ENCODE measurements around the gene GRK2. TPM values are rescaled to one million over a fixed set of nuclear protein-coding genes. Genes with fewer than 3 reads are reported as not detected.
"Not testable (repeated sequence)": the region's sequence is repeated elsewhere in the genome, so short reads cannot be mapped to it uniquely, and the experiment has no call there.

Gene GRK2
- total RNA-seq, 1 donor from 2014 or later, result 27.7 TPM

DNA sequence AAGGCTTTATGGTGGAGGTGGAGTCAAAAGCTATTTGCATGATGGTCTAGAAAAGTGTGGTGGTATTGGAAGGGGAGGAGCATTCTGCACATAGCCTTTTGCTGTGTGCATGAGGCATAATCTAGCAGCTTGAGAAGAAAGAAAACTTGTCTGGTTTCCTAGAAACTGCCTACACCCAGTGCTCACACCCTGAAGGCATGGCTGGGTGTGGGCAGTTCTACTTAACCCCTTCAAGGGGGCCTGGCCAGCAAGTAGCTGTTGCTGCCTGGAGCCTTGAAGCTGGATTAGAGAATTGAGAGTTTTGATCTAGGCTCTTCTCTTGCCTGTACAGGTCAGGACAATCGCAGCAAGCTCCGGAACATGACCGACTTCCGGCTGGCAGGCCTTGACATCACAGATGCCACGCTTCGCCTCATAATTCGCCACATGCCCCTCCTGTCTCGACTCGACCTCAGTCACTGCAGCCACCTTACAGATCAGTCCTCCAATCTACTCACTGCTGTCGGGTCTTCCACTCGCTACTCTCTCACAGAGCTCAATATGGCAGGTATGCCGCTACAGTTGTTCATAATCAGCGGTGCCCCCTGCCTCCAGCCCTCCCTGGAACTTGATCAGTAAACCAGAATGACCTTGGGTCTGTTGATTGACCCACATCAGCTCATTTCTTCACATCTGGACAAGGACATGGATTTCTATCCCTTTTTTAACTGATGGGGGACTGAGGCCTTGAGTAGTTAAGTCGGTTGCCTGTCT is 12.2 kb upstream of the GRK2 start:
- Histone ChIP-seq H3K9ac (ENCODE audit: low read depth in 1 of 3, low read length in 3 of 3) (peak overlapping the region in 1 of 3 donors; percentile 25), H3K27ac (ENCODE audit: low read depth, low read length) (no peak overlapping the region), H3K36me3 (ENCODE audit: control insufficient read depth in 3 of 3, insufficient read depth in 3 of 3, low read length in 3 of 3) (peaks cover 62 to 81% (median 79%) of the 10 kb centered on the region in 3 donors), H3K4me1 (ENCODE audit: control insufficient read depth in 3 of 3, insufficient read depth in 3 of 3, low read length in 3 of 3) (peaks cover 3 to 4% (median 4%) of the 10 kb centered on the region in 3 donors), H3K9me3 (ENCODE audit: control insufficient read depth in 3 of 3, low read length in 3 of 3) (no peaks in the 10 kb centered on the region), H3K4me3 (ENCODE audit: low read length in 3 of 3) (no peak overlapping the region), H3K27me3 (ENCODE audit: control insufficient read depth in 3 of 3, insufficient read depth in 3 of 3, low read length in 3 of 3) (no peaks in the 10 kb centered on the region)

DNA sequence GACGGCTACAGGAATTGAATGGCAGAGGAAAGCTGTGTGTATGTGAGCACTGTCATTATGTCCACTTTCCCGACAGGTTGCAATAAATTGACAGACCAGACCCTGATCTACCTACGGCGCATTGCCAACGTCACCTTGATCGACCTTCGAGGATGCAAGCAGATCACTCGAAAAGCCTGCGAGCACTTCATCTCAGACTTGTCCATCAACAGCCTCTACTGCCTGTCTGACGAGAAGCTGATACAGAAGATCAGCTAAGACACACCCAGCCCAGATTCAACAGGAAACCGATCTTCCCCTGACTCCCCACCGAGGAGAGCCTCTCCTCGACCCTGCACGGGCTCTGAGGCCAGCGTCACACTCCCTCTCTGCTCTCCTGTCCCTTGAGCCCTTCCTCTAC is 11.5 kb upstream of the GRK2 start:
- H3K27ac ChIP-seq (ENCODE audit: low read depth, low read length), result no peak overlapping the region
- peak overlapping the region in 1 of 3 donors; percentile 25 for H3K9ac ChIP-seq (ENCODE audit: low read depth in 1 of 3, low read length in 3 of 3)
- no peak overlapping the region for H3K4me3 ChIP-seq (ENCODE audit: low read length in 3 of 3)
- H3K9me3 ChIP-seq (ENCODE audit: control insufficient read depth in 3 of 3, low read length in 3 of 3), result no peaks in the 10 kb centered on the region
- H3K27me3 ChIP-seq (ENCODE audit: control insufficient read depth in 3 of 3, insufficient read depth in 3 of 3, low read length in 3 of 3), result no peaks in the 10 kb centered on the region
- peaks cover 62 to 73% (median 73%) of the 10 kb centered on the region in 3 donors for H3K36me3 ChIP-seq (ENCODE audit: control insufficient read depth in 3 of 3, insufficient read depth in 3 of 3, low read length in 3 of 3)
- no peaks in the 10 kb centered on the region for H3K4me1 ChIP-seq (ENCODE audit: control insufficient read depth in 3 of 3, insufficient read depth in 3 of 3, low read length in 3 of 3)

DNA sequence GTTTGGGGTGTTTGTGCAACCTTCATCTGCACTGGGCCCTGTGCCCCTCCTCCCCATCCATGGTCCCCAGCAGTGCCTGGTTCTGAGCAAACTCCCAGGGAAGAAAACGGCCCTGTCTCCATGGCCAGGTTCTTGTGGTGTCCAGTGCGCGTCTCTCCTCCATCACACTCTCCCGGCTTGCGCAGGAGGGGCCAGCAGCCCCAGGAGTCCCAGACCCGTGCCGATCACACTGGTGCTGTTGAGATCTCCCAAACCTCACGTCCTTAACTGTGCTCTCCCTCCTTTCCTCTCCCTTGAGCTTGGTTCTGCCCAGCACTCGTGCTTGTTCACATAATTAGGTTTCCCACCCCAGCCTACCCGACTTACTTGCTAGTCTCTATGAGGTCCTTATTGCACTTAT is 10.9 kb upstream of the GRK2 start:
- H3K9me3 ChIP-seq (ENCODE audit: control insufficient read depth in 3 of 3, low read length in 3 of 3), result no peaks in the 10 kb centered on the region
- no peak overlapping the region for H3K27ac ChIP-seq (ENCODE audit: low read depth, low read length)
- H3K9ac ChIP-seq (ENCODE audit: low read depth in 1 of 3, low read length in 3 of 3), result no peak overlapping the region

DNA sequence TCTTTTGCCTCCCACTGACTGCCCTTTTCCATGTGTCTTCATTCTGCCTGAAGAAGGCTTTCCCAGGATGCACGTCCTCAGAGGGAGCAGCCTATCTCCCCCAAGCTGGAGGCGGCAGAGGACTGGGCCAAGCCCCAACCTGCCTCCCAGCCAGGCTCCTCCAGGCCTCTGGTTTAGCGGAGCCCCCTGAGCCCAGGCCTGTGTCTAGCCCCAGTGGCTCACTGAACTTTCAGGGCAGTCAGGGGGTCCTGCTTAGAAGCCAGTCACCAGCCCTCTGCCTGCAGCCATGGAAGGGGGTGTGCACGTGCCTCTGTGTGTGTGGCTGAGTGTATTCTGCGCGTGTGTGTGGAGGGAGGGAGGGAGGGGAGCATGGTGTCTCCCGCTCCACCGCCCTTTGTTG is 10.4 kb upstream of the GRK2 start:
- Histone ChIP-seq H3K36me3 (ENCODE audit: control insufficient read depth in 3 of 3, insufficient read depth in 3 of 3, low read length in 3 of 3) (peaks cover 51 to 62% (median 62%) of the 10 kb centered on the region in 3 donors), H3K9me3 (ENCODE audit: control insufficient read depth in 3 of 3, low read length in 3 of 3) (no peaks in the 10 kb centered on the region), H3K9ac (ENCODE audit: low read depth in 1 of 3, low read length in 3 of 3) (no peak overlapping the region), H3K27me3 (ENCODE audit: control insufficient read depth in 3 of 3, insufficient read depth in 3 of 3, low read length in 3 of 3) (no peaks in the 10 kb centered on the region), H3K4me3 (ENCODE audit: low read length in 3 of 3) (no peak overlapping the region), H3K4me1 (ENCODE audit: control insufficient read depth in 3 of 3, insufficient read depth in 3 of 3, low read length in 3 of 3) (no peaks in the 10 kb centered on the region), H3K27ac (ENCODE audit: low read depth, low read length) (no peak overlapping the region)

More for the DNA sequence above, 10.9 kb upstream of the GRK2 start:
- Histone ChIP-seq H3K36me3 (ENCODE audit: control insufficient read depth in 3 of 3, insufficient read depth in 3 of 3, low read length in 3 of 3) (peaks cover 56 to 68% (median 67%) of the 10 kb centered on the region in 3 donors), H3K4me3 (ENCODE audit: low read length in 3 of 3) (no peak overlapping the region), H3K4me1 (ENCODE audit: control insufficient read depth in 3 of 3, insufficient read depth in 3 of 3, low read length in 3 of 3) (no peaks in the 10 kb centered on the region), H3K27me3 (ENCODE audit: control insufficient read depth in 3 of 3, insufficient read depth in 3 of 3, low read length in 3 of 3) (no peaks in the 10 kb centered on the region)

DNA sequence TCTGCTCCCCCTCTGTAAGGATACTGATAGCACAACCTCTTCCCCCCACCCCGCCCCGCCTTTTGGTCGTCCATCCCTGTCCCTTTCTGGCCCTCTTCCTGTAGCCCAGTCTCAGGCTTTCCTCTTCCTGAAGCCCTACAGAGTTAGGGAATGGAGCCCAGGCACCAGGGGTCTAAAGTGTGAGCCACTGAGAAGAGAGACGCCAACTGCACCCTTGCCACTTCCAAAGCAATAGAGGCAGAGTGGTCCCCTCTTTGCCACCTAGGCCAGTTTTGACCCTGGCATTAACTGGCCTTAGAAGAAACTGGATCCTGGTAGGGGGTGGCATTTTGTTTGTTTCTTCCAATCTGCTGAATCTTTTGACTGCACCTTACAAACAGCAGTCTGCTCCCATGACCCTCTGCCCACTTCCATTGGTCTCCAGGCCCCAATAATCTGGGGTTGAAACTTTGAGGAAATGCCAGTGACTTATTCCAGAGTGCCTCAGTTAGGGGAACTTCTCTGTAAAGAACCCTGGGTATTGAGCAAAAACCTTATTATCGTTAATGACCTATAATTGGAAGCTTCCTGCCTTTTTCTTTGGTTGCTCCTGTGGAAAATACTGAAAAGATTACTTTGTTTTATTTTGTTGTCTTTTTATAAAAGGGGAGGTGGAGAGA is 9.7 kb upstream of the GRK2 start:
- Histone ChIP-seq H3K36me3 (ENCODE audit: control insufficient read depth in 3 of 3, insufficient read depth in 3 of 3, low read length in 3 of 3) (peaks cover 47 to 55% (median 55%) of the 10 kb centered on the region in 3 donors), H3K4me1 (ENCODE audit: control insufficient read depth in 3 of 3, insufficient read depth in 3 of 3, low read length in 3 of 3) (peaks cover 4% of the 10 kb centered on the region in 3 donors), H3K4me3 (ENCODE audit: low read length in 3 of 3) (no peak overlapping the region), H3K9ac (ENCODE audit: low read depth in 1 of 3, low read length in 3 of 3) (peak overlapping the region in 1 of 3 donors; percentile 28), H3K27me3 (ENCODE audit: control insufficient read depth in 3 of 3, insufficient read depth in 3 of 3, low read length in 3 of 3) (peaks cover 0 to 2% (median 0%) of the 10 kb centered on the region in 3 donors), H3K27ac (ENCODE audit: low read depth, low read length) (no peak overlapping the region), H3K9me3 (ENCODE audit: control insufficient read depth in 3 of 3, low read length in 3 of 3) (no peaks in the 10 kb centered on the region)

DNA sequence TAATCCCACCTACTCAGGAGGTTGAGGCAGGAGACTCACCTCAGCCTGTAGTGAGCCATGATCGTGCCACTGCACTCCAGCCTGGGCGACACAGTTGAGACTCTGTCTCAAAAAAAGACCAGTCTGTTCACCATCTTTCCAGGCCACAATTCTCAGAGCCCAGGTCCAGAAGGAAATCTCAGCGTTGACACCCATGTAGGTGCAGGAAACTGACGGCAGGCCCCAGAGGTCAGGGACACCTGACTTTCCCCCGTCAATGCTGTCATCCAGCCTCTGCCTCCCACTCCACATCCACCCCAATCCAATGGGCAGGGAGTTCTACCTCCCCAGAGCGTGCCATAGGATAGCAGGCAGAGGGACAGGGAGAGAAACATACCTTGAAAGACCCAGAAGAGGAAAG is 5.9 kb upstream of the GRK2 start:
- Histone ChIP-seq H3K9ac (ENCODE audit: low read depth in 1 of 3, low read length in 3 of 3) (no peak overlapping the region), H3K9me3 (ENCODE audit: control insufficient read depth in 3 of 3, low read length in 3 of 3) (no peaks in the 10 kb centered on the region), H3K27me3 (ENCODE audit: control insufficient read depth in 3 of 3, insufficient read depth in 3 of 3, low read length in 3 of 3) (peaks cover 0 to 2% (median 0%) of the 10 kb centered on the region in 3 donors), H3K27ac (ENCODE audit: low read depth, low read length) (no peak overlapping the region), H3K4me3 (ENCODE audit: low read length in 3 of 3) (no peak overlapping the region), H3K4me1 (ENCODE audit: control insufficient read depth in 3 of 3, insufficient read depth in 3 of 3, low read length in 3 of 3) (peaks cover 20 to 23% (median 21%) of the 10 kb centered on the region in 3 donors), H3K36me3 (ENCODE audit: control insufficient read depth in 3 of 3, insufficient read depth in 3 of 3, low read length in 3 of 3) (peaks cover 11 to 18% (median 17%) of the 10 kb centered on the region in 3 donors)

DNA sequence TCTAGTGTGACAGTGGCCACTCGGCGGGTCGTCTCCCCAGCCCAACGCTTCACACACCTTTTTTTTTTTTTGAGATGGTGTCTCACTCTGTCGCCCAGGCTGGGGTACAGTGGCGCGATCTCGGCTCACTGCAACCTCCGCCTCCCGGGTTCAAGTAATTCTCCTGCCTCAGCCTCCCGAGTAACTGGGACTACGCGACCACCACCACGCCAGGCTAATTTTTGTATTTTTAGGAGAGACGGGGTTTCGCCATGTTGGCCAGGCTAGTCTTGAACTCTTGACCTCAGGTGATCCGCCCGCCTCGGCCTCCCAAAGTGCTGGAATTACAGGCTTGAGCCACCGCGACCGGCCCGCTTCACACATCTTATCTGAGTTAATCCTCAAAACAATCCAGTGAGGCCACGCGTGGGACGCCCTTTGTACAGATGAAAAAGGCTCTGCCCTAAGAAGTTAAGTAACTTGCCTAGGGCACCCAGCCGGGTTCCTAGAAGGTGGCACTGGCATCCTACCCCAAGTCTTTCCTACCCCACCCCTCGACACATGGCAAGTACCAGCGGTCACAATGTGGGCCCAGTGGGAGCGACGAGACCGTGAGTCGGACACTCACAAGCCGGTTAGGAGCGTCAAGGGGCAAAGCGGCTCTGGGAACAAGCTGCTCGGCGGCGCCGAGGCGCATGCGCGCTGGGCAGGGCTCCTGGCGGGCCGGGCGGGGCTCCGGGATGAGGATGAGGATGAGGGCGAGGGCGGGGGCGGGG is 5.2 kb upstream of the GRK2 start:
- Histone ChIP-seq H3K4me3 (ENCODE audit: low read length in 3 of 3) (peak overlapping the region; percentile 66 to 71 (median 67)), H3K9ac (ENCODE audit: low read depth in 1 of 3, low read length in 3 of 3) (peak overlapping the region in 1 of 3 donors; percentile 72), H3K4me1 (ENCODE audit: control insufficient read depth in 3 of 3, insufficient read depth in 3 of 3, low read length in 3 of 3) (peaks cover 23 to 26% (median 25%) of the 10 kb centered on the region in 3 donors), H3K36me3 (ENCODE audit: control insufficient read depth in 3 of 3, insufficient read depth in 3 of 3, low read length in 3 of 3) (peaks cover 5 to 12% (median 11%) of the 10 kb centered on the region in 3 donors)
- H3K9me3 ChIP-seq (ENCODE audit: control insufficient read depth in 3 of 3, low read length in 3 of 3); H3K27ac ChIP-seq (ENCODE audit: low read depth, low read length); H3K27me3 ChIP-seq (ENCODE audit: control insufficient read depth in 3 of 3, insufficient read depth in 3 of 3, low read length in 3 of 3): not testable (repeated sequence)

DNA sequence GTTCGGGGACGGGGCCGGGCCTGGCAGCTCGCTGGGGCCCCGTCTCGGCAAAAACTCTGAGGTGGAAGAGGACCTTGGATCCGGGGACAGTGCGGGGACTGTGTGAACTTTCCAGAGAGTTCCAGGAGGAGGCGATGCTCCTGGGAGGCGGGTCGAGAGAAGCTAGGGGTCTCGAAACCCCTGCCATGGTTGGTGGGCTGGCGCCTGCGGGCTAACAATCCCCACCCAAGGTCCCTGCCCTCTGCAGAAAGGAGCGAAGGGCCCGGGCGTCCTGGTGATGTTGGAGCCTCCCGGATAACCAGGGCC is 4.7 kb upstream of the GRK2 start:
- no peak overlapping the region for H3K9ac ChIP-seq (ENCODE audit: low read depth in 1 of 3, low read length in 3 of 3)
- peaks cover 0 to 2% (median 0%) of the 10 kb centered on the region in 3 donors for H3K27me3 ChIP-seq (ENCODE audit: control insufficient read depth in 3 of 3, insufficient read depth in 3 of 3, low read length in 3 of 3)
- H3K4me1 ChIP-seq (ENCODE audit: control insufficient read depth in 3 of 3, insufficient read depth in 3 of 3, low read length in 3 of 3), result peaks cover 23 to 27% (median 25%) of the 10 kb centered on the region in 3 donors
- H3K4me3 ChIP-seq (ENCODE audit: low read length in 3 of 3), result no peak overlapping the region
- H3K9me3 ChIP-seq (ENCODE audit: control insufficient read depth in 3 of 3, low read length in 3 of 3), result no peaks in the 10 kb centered on the region
- H3K27ac ChIP-seq (ENCODE audit: low read depth, low read length), result no peak overlapping the region
- H3K36me3 ChIP-seq (ENCODE audit: control insufficient read depth in 3 of 3, insufficient read depth in 3 of 3, low read length in 3 of 3), result peaks cover 2 to 7% (median 7%) of the 10 kb centered on the region in 3 donors

DNA sequence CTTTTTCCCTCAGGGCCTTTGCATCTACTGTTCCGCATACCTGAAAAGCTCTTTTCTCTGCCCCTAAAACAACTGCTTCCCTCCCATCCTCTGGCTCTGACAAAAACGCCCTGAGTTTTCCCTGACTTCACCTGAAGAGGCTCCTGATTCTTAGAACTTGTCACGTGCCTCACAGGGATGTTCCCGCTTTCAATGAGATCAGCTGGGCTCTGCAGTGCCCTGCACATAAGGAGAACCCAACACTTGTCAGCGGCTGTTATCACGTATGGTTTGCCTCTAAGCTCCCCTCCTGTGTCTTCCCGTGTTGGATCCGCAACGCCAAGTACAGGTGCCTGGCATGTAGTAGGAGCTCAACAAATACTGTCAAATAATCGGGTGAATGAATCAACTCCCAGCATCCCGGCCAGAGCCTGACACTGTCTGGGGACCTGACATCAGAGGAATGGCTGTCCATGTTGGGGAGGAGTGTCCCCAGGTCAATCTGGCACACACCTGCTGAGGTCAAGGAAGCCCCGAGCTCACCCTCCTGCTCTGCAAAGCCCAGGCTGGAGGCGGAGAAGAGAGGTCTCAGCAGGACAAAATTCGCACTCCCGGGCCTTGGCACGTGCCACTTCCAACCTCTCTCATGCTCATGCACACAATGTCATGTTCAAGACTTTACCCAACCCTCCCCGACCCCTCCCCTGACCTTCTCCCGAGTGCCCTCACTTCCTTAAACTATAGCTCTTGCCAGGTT is 4.2 kb upstream of the GRK2 start:
- peak overlapping the region in 1 of 3 donors; percentile 49 for H3K4me3 ChIP-seq (ENCODE audit: low read length in 3 of 3)
- peaks cover 0 to 2% (median 0%) of the 10 kb centered on the region in 3 donors for H3K27me3 ChIP-seq (ENCODE audit: control insufficient read depth in 3 of 3, insufficient read depth in 3 of 3, low read length in 3 of 3)
- H3K9ac ChIP-seq (ENCODE audit: low read depth in 1 of 3, low read length in 3 of 3), result peak overlapping the region in 1 of 3 donors; percentile 57
- H3K27ac ChIP-seq (ENCODE audit: low read depth, low read length), result no peak overlapping the region
- peaks cover 0 to 2% (median 2%) of the 10 kb centered on the region in 3 donors for H3K36me3 ChIP-seq (ENCODE audit: control insufficient read depth in 3 of 3, insufficient read depth in 3 of 3, low read length in 3 of 3)
- H3K9me3 ChIP-seq (ENCODE audit: control insufficient read depth in 3 of 3, low read length in 3 of 3), result no peaks in the 10 kb centered on the region
- H3K4me1 ChIP-seq (ENCODE audit: control insufficient read depth in 3 of 3, insufficient read depth in 3 of 3, low read length in 3 of 3), result peaks cover 26 to 28% (median 27%) of the 10 kb centered on the region in 3 donors

Measured in skeletal muscle tissue (tissue), 4 donors.